Immature natural killer cell (primary cell): ENCODE measurements around the gene PTPN7. TPM values are rescaled to one million over a fixed set of nuclear protein-coding genes. Genes with fewer than 3 reads are reported as not detected.
"Not testable (repeated sequence)": the region's sequence is repeated elsewhere in the genome, so short reads cannot be mapped to it uniquely, and the experiment has no call there.

ENCODE experiments used
- DNase-seq, 3 donors: peaks; one replicate each; pipeline ENCODE4 v3.0.0; 2022; ENCODE audit warnings: mixed read lengths in 1 of 3
- H3K27ac Mint-ChIP-seq, 6 donors: one replicate each; pipeline ENCODE4 v1.8.0; 2020; ENCODE audit warnings: mixed read lengths in 6 of 6, mild to moderate bottlenecking in 5 of 6, inconsistent platforms in 4 of 6, moderate library complexity in 3 of 6
- H3K27me3 Mint-ChIP-seq, 3 donors: one replicate each; pipeline ENCODE4 v1.8.0; 2020 to 2021; ENCODE audit warnings: low read depth in 3 of 3, mild to moderate bottlenecking in 3 of 3, mixed read lengths in 3 of 3, moderate library complexity in 3 of 3, inconsistent platforms in 1 of 3
- H3K36me3 Mint-ChIP-seq, 3 donors: one replicate each; pipeline ENCODE4 v1.8.0; 2020; ENCODE audit warnings: mixed read lengths in 3 of 3, inconsistent platforms in 2 of 3, mild to moderate bottlenecking in 2 of 3
- H3K4me1 Mint-ChIP-seq, 2 donors: one replicate each; pipeline ENCODE4 v1.8.0; 2020; ENCODE audit warnings: inconsistent platforms in 2 of 2, mild to moderate bottlenecking in 2 of 2, mixed read lengths in 2 of 2, moderate library complexity in 1 of 2
- H3K4me3 Mint-ChIP-seq, 5 donors: one replicate each; pipeline ENCODE4 v1.8.0; 2020; ENCODE audit warnings: mild to moderate bottlenecking in 5 of 5, mixed read lengths in 5 of 5, inconsistent platforms in 3 of 5, moderate library complexity in 3 of 5
- H3K9me3 Mint-ChIP-seq, 6 donors: one replicate each; pipeline ENCODE4 v1.8.0; 2020; ENCODE audit warnings: mild to moderate bottlenecking in 6 of 6, mixed read lengths in 6 of 6, inconsistent platforms in 4 of 6, moderate library complexity in 3 of 6
- polyA plus RNA-seq, 3 donors: library from polyadenylated mRNA; unstranded; fragments of 300-500 nt; fragmentation: Illumina TruSeq; gene quantifications; one replicate each; pipeline ENCODE4 v1.2.3, GENCODE V29; 2021

Gene PTPN7
- polyA plus RNA-seq, 3 donors from 2014 or later: 55.4 to 126 (median 58.4) TPM

DNA sequence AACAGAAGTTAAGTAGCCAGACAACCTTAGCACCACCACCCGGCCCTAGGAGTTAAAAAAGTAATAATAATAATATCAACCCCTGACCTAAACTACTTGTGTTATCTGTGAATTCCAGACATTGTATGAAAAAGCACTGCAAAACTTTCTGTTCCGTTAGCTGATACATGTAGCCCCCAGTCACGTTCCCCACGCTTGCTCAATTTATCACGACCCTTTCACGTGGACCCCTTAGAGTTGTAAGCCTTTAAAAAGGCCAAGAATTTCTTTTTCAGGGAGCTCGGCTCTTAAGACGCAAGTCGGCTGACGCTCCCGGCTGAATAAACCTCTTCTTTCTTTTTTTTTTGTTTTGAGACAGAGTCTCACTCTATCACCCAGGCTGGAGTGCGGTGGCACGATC, 6.7 kb upstream of the PTPN7 start:
- DNase-seq, H3K9me3 Mint-ChIP-seq, H3K27me3 Mint-ChIP-seq, H3K36me3 Mint-ChIP-seq, H3K4me3 Mint-ChIP-seq, H3K27ac Mint-ChIP-seq: not testable (repeated sequence)
- peaks cover 29 to 39% of the 10 kb centered on the region in 2 donors for H3K4me1 Mint-ChIP-seq

DNA sequence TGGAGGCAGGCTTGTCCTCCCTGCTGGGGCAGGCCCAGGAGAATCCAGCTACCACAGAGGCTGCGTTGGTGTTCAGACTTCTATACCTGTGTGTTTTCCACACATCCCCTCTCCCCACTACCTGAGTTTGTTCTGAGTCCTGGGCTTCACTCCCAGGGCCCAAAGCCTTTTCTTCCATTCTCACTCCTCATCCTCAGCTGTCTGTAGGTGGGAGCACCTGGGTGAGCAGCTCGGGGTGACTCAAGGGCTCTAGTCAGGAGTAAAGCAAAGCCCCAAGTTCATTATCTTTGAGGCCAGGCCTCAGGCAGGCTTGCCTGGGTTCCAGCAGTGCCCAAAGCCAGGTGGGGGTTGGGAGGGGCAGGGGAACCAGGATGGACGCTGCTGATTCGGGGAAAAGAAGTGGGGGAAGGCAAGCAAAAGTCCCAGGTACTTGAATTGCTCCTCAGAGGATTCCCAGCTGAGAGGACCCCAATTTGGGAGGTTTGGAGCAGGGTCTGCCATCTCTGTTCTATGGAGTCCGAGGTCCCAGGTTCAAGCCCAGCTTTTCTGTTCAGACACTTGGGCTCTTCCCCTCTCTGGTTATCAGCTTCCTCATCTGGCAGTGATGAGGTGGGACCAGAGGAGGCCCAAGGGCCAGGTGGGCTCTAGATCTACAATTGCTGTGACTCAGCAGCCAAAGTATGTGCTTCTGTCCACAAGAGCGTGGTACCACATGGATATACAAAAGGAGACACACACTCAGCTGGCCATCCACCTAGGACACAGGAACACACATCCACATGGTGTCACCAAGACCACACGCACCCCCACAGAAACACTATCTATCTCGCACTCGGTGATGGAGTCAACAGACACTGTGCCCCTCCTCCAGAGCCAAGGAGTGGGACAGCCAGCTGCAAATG, 5.8 kb upstream of the PTPN7 start:
- no peak for DNase-seq
- Mint-ChIP-seq H3K4me3 (peak overlapping the region in 1 of 5 donors; percentile 53), H3K4me1 (peaks cover 38 to 48% of the 10 kb centered on the region in 2 donors), H3K27ac (peak overlapping the region in 1 of 6 donors; percentile 57), H3K27me3 (peaks cover 0 to 2% (median 1%) of the 10 kb centered on the region in 3 donors), H3K9me3 (no peaks in the 10 kb centered on the region), H3K36me3 (no peaks in the 10 kb centered on the region)

DNA sequence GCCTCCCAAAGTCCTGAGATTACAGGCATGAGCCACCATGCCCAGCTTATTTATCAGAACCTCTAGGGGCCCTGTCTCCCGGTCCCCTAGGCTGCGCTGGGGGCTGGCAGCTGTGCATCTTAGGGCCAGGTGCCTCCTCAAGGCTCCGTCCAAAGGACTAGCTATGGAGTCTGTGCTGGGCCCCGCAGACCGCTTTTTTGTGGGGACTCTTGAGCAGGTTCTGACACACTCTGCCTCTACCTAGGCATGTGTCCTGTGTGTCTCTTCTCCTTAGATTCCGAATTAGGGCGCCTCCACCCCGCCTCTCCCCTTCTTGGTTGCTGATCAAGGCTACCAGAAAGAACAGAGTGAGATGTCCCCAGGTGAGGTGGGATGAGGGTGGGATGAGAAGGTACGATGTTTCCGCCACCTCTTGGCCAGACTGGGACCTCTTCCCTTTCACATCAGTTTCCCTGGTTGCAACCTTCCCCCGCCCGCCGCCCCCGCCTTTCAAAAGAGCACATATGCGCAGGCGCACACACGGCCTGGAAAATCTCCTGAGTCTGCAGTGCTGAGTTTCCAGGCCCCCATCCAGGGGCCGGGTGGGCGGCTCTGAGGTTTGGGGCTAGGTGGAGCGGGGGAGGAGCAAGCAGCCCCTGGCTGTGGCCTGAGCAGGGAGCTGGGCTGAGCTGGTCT, 5.0 kb upstream of the PTPN7 start:
- H3K4me1 Mint-ChIP-seq: peaks cover 46 to 55% of the 10 kb centered on the region in 2 donors

DNA sequence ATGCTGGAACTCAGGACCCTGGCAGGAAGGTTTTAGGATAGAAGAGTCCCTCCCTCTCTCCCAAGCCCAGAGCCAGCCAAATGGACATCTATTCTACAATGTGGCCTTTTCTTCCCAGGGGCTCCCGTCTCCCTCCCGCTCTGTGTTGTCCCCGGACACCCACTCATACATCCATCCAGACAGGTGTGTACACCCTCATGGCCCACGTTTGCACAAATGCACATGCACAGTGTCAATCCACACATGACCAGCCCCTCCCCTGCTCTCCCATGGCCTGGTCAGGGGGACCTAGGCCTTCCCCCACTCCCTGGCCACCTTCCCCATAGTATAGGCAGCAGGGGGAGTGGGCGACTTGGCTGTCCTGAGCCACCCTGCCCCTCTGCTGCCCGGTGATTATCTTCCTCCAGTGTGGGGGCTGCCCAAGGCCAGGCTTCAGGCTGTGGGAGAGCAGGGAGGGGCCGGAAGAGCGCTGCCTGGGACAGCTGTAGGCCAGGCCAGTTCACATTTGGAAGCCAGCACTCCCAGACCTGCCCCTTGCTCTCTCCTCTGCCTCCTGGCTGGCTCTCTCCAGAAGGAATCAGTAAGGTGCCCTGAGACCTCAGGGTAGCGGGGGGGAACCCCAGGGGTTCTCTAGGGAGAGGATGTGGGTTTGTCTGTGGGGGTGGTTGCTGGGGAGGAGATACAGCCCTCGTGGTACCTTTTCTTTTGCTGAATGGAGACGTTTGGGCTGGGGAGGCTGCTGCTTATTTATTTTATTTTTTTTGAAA, 4.1 kb upstream of the PTPN7 start:
- peak overlapping the region; percentile 17 to 82 (median 71) for H3K4me3 Mint-ChIP-seq
- H3K27ac Mint-ChIP-seq: peak overlapping the region; percentile 54 to 91 (median 78)
- DNase-seq: peak; percentile 63 to 77 (median 71)
- H3K27me3 Mint-ChIP-seq: peaks cover 7 to 15% (median 7%) of the 10 kb centered on the region in 3 donors
- H3K9me3 Mint-ChIP-seq: peaks cover 0 to under 1% (median 0%) of the 10 kb centered on the region in 6 donors
- no peaks in the 10 kb centered on the region for H3K36me3 Mint-ChIP-seq
- H3K4me1 Mint-ChIP-seq: peaks cover 55 to 64% of the 10 kb centered on the region in 2 donors

More for the DNA sequence above, 5.0 kb upstream of the PTPN7 start:
- Mint-ChIP-seq H3K36me3 (no peaks in the 10 kb centered on the region), H3K27ac (peak overlapping the region in 5 of 6 donors; percentile 5 to 91 (median 74)), H3K4me3 (peak overlapping the region in 4 of 5 donors; percentile 17 to 82 (median 70)), H3K27me3 (peaks cover under 1 to 6% (median 2%) of the 10 kb centered on the region in 3 donors), H3K9me3 (no peaks in the 10 kb centered on the region)
- DNase-seq: no peak

DNA sequence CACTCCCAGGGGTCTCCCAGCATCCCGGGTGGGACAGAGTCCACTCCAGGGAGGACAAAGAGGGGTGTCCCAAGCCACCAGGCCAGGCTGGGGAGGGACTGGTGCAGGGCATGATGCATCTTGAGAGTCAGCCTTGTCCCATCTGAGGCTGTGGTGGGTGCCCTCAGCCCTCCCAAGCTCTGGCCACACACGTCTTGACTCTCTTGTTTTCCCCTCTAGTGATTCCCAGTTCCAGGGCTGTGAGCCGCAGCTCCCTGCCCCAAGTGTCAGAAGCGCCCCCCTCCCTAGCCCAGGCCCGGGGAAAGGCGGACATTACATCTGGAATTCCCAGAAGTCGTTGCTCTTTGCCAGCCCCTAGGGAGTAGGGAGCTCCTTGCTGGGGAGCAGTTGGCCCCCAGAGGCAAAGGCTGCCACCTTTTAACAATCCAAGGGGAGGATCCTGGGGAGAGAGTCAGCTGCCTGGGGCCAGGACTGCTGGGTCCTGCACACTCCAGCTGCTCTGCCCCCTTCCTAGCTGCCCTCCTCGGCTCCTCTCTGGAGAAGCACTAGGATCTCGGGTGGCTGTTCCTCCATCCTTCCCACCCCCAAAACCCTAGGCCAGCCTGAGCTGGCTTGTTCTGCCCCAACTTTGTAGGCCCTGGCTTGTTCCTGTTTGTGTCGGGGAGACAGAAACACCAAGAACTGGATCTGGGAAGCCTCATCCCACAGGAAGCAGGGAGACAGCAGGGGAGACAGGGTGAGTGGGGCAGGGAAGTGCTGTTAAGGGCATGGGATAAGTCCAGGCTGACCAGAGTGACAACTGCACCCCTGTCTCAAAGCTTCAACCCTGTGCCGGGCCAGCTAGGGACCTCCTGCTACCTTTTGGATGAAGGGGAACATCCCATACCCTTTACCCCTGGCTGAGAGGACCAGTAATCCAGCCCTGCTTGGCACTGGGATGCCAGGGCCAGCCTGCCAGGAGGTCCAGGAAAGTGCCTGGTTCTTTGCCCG, 3.2 kb upstream of the PTPN7 start:
- Mint-ChIP-seq H3K27me3 (peaks cover 7 to 16% (median 10%) of the 10 kb centered on the region in 3 donors), H3K4me3 (peak overlapping the region in 4 of 5 donors; percentile 30 to 96 (median 65)), H3K9me3 (peaks cover 0 to 1% (median 0%) of the 10 kb centered on the region in 6 donors), H3K4me1 (peaks cover 64 to 73% of the 10 kb centered on the region in 2 donors), H3K36me3 (no peaks in the 10 kb centered on the region), H3K27ac (peak overlapping the region; percentile 53 to 100 (median 91))
- DNase-seq: no peak

DNA sequence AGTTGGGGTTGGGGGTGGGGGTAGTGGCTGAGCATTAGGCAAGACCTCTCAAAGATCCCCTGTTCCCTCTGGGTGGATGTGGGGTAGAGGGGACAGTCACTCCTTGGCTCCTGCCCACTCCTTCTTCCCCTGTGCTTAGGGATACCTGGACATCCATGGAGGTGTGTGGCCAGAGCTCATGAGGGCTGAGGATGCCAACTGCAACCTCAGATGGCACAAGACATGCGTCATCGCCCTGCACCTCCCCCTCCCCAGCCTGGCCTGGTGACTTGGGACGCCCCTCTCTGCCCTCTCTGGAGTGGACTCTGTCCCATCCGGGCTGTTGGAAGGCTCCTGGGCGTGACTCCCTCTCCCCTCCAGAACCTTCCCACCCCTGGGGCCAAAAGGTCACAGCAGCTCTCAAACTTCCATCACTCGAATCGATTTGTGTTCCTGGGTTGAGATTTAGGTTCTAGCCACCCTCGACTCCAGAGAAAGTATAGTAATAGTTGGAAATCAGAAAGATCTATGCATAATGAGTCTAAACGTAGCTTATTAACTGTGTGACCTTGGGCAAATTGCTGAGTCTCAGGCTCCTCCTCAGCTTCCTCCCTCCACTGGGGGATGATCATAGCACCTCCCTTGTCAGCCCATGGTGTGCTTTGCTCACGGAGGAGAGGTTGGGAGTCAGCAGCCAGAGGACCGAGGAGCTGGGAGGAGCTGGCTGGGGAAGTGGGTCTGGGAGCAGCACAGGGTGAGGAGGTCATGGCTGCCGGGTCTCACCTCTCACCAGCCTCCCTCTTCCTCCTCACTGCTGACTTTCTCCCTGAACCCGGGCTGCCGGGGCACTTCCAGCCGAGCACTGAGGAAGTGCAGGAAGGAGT, 2.2 kb upstream of the PTPN7 start:
- Mint-ChIP-seq H3K9me3 (peaks cover 0 to 1% (median 0%) of the 10 kb centered on the region in 6 donors), H3K4me3 (peak overlapping the region; percentile 60 to 98 (median 77))
- no peak for DNase-seq

DNA sequence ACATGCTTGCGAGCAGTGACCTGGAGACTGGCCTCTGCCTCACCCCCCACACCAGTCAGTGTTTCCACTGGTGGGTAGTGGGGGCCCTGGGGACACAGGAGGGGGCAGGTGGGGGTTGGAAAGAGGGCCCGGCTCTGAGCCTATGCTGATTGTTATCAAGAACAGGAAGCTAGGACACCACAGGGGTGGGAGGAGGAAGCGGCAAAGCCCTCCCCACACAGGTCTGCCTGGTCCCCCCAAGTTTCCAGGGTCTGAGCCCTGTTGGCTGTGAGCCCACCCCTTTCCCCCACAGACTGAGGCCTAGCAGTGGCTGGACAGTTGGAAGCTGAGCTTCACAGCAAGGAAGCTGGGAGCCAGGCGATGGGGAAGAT, 1.6 kb upstream of the PTPN7 start:
- H3K27me3 Mint-ChIP-seq: peaks cover 7 to 16% (median 10%) of the 10 kb centered on the region in 3 donors
- peaks cover 0 to 3% (median 0%) of the 10 kb centered on the region in 3 donors for H3K36me3 Mint-ChIP-seq
- H3K4me3 Mint-ChIP-seq: peak overlapping the region in 4 of 5 donors; percentile 60 to 98 (median 86)
- DNase-seq: peak; percentile 33 to 45 (median 34)
- peaks cover 78 to 85% of the 10 kb centered on the region in 2 donors for H3K4me1 Mint-ChIP-seq
- peaks cover 0 to 1% (median 0%) of the 10 kb centered on the region in 6 donors for H3K9me3 Mint-ChIP-seq
- peak overlapping the region; percentile 89 to 100 (median 95) for H3K27ac Mint-ChIP-seq

More for the DNA sequence above, 2.2 kb upstream of the PTPN7 start:
- Mint-ChIP-seq H3K27me3 (peaks cover 7 to 16% (median 10%) of the 10 kb centered on the region in 3 donors), H3K27ac (peak overlapping the region; percentile 79 to 100 (median 90)), H3K36me3 (no peaks in the 10 kb centered on the region), H3K4me1 (peaks cover 73 to 82% of the 10 kb centered on the region in 2 donors)

DNA sequence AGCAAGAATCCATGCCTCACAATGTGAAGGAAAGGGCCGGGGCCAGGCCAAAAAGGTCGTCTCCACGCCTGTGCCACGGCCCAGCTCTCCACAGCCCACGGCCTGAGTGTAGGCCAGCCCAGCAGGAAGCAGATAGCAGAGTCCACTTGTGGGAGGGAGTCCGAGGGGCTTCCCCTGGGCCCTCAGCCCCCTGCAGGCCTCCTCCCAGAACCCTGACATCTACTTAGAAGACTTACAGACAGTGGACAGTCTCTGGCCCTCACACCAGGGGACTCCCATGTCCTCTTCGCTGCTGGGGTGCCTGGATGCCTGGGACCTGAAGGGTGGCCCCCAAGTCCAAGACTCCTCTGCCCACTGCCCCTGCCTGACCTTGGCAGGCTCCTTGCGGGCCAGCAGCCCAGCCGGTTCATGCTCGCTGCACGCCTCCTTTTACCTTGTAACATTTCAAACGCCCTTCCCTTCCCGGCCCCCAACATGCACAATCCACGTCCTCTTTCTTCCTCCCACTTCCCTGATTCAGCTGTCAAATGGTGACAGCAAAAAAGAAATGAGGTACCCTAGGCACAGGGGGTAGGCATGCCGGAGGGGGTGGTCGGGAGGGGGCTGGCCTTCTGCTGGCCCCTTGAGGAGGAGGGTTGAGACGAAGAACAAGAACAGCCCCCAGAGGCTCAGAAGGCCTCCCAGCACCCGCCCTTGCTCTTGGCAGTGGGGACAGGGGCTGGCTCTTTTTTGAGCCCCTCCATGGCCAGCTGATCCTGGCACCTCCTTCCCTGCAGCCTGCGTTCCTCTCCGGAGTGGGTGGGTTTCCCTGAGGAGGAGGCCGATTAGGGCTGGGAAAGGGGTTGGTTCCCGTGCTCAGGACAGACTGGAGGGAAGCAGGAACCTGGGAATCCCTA, 997 bp upstream of the PTPN7 start:
- no peak for DNase-seq
- H3K9me3 Mint-ChIP-seq: peaks cover 0 to 1% (median 0%) of the 10 kb centered on the region in 6 donors
- peaks cover 0 to 4% (median under 1%) of the 10 kb centered on the region in 3 donors for H3K36me3 Mint-ChIP-seq
- peak overlapping the region; percentile 96 to 98 (median 98) for H3K4me3 Mint-ChIP-seq
- peaks cover 7 to 16% (median 10%) of the 10 kb centered on the region in 3 donors for H3K27me3 Mint-ChIP-seq
- peaks cover 79 to 87% of the 10 kb centered on the region in 2 donors for H3K4me1 Mint-ChIP-seq
- peak overlapping the region; percentile 93 to 100 (median 100) for H3K27ac Mint-ChIP-seq

DNA sequence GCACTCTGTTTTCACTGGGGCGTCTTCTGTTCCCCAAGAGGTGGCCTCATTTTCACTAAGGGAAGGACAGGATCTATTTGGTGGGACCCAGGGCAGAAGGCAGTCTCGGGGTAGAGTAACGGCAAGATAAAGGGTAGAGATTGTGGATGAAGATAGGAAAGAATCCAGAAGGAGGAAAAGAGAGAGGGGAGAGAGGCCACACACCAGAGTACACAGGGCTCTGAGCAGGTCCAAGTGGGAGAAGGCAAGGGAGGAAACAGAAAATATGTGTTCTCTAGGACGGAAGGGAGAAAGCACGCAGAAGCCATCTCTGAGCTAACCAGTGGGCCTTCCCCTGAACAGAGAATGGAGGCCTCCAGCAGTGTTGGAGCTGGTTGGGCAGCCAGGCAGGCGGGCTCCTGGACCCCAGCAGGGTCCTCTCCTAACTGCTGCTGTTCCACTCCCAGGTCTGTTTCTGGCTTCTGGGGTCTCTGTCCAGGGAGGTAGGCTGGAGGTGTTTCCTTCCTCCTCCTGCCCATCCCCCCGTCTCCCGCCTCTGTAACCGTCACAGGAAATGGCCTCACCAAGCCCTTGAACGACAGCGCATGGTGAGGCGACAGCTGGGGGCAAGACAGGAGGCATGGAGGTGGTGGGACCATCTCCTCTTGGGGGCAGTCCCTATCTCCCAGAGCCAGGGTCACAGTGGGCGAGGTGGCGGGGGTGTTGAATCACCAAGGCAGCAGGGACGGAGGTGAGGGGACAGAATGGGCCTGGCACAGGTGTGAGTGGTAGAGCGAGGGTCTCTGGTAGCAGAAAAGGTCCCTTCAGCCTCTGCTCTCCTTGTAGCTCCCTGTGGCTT, 649 bp downstream of the PTPN7 start:
- peak overlapping the region; percentile 93 to 100 (median 100) for H3K27ac Mint-ChIP-seq
- H3K4me1 Mint-ChIP-seq: peaks cover 88 to 92% of the 10 kb centered on the region in 2 donors

More for the DNA sequence above, 649 bp downstream of the PTPN7 start:
- Mint-ChIP-seq H3K4me3 (peak overlapping the region; percentile 96 to 98 (median 98)), H3K36me3 (peaks cover 9 to 18% (median 15%) of the 10 kb centered on the region in 3 donors), H3K27me3 (peaks cover 7 to 18% (median 10%) of the 10 kb centered on the region in 3 donors), H3K9me3 (peaks cover 0 to 1% (median 0%) of the 10 kb centered on the region in 6 donors)
- DNase-seq: peak; percentile 74 to 76 (median 75)
